ENCODE results near the gene C17orf114.

GRCh38 chr17:4822835-4823234 lies 20.7 kb upstream of the C17orf114 start:
- TF ChIP-seq CTCF (tag by site-specific recombination; IDR thresholded peaks at IDR 0.05) (no peak), ZNF629 (tag by site-specific recombination; IDR thresholded peaks at IDR 0.05) (no peak), PBX3 (CRISPR knock-in tag; IDR thresholded peaks at IDR 0.05) (no peak)

All from HEK293 (cell line).